Astrocyte of the cerebellum (primary cell): Measurements from ENCODE around the gene NFRKB.

Experiments used
- DNase-seq: peaks from one replicate; pipeline ENCODE4 v3.0.0-alpha.2; 2011; ENCODE audit warnings: low read depth
- H3K4me3 ChIP-seq: 2 replicates; pipeline ENCODE4 v1.5.1; 2011; ENCODE audit warnings: mild to moderate bottlenecking, low read depth, low read length, moderate library complexity
- CTCF ChIP-seq: IDR thresholded peaks from 2 replicates; pipeline ENCODE4 v1.5.1; 2012; ENCODE audit warnings: low read length, low read depth, moderate library complexity, mild to moderate bottlenecking; ENCODE audit errors: missing control alignments
- in situ Hi-C: cut with HindIII; loops from 2 replicates; pipeline ENCODE4 v1.10.0; 2017; ENCODE audit warnings: low sequenced_read_pairs

The NFRKB gene

GRCh38 chr11:129895126-129896041 is at the start of gene NFRKB:
TSS of gene NFRKB (minus strand) at chr11:129895578. CDS start at chr11:129892849, 2,729 bp downstream.
- peak within 1 kb of the TSS; percentile 79 for H3K4me3 ChIP-seq
- DNase-seq, result no peak
- in situ Hi-C loops, result no loop called here
- no peak for TF ChIP-seq CTCF

GRCh38 chr11:129944696-129945095 is 49.3 kb upstream of the NFRKB start:
- in situ Hi-C loops, result no loop called here
- no peak for TF ChIP-seq CTCF
- DNase-seq, result no peak
- no peak overlapping the region for H3K4me3 ChIP-seq

DNA sequence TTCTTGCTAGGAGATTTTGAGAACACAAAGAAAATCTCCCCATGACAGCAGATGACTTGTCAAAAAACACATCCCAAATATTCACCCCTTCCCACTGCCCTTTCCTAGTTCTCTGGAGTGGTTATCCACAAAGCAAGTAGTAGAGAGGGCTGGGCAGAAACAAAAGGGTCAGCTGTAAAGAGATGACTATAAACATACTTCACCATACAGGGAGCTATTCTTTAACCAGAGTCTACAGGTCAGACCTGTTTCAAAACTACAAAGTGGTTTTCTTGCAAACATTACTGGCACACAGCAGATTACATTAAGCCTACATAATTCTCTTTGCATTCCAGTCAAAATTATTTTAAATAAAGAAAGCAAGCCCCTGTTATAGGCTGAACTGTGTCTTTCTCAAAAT is 47.7 kb upstream of the NFRKB start:
- DNase-seq, result no peak
- no peak for TF ChIP-seq CTCF
- in situ Hi-C loops, result no loop called here
- H3K4me3 ChIP-seq, result no peak overlapping the region

DNA sequence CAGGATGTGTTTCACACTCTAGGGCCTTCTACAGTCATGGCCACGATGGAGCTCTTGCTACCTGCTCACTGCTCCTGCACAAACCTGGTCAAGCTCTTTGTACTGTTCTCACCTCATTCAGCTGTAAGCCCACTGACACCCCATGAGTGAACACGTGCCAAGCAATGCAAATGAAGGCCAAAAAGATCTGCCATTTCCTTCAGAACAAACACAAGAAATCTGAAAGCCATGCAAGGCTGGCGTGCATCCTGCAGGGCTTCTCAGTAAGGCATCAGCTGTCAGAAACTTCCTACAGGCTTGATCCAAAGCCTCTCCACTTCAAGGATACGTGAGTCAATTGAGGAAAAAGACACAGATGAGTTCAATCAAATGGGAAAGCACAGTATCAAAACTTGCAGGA is 44.1 kb upstream of the NFRKB start:
- in situ Hi-C loops, result no loop called here
- DNase-seq, result no peak
- H3K4me3 ChIP-seq, result no peak overlapping the region
- no peak for TF ChIP-seq CTCF

- TF ChIP-seq CTCF, result no peak
- no peak for DNase-seq
- H3K4me3 ChIP-seq, result no peak overlapping the region
- in situ Hi-C loops, result no loop called here
Measured at GRCh38 chr11:129938764-129939163, 43.4 kb upstream of the NFRKB start.

DNA sequence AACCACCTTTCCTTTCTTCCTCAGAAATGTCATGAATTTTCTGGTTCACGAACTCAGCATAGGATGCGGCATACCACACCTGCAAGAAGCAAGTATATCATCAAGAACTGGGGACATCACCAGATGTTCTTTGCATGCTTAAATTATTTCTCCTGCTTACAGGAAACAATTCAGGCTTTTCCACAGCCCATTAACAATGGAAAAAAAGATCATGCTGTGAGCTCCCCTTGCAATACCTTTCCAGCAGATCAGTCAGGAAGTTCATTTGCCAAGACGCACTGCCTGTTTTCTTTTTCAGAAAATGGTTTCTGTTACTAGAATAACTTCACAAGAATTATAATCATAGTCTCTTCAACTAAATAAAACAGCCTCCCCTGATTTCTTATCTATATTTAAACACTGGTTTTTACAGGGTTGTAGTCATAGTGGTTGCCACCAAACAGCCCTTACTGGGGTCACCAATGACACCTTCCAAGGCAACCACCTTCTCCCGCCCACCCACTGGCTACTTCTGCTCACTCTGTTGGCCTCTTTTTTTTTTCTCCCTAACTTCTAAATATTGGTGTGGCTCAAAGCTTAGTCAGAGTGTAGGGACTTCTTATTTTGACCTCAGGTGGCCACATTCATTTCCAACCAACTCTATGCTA is 42.3 kb upstream of the NFRKB start:
- H3K4me3 ChIP-seq, result no peak overlapping the region
- in situ Hi-C loops, result no loop called here
- peak; percentile 23 for DNase-seq
- no peak for TF ChIP-seq CTCF
